NOMO-1 treated with dmso at 0.1 percent for 144 hours (cell line): ENCODE results near the gene PDCD6IP.
"Not testable (repeated sequence)": the region's sequence is repeated elsewhere in the genome, so short reads cannot be mapped to it uniquely, and the experiment has no call there.

Experiments used
- DNase-seq: peaks from one replicate; lab custom pipeline; 2025; ENCODE audit not compliant: unreplicated experiment; lab: John Stamatoyannopoulos, UW

PDCD6IP gene

GRCh38 chr3:33792167-33792892 is 6.1 kb upstream of the PDCD6IP start:
- no peak for DNase-seq

- no peak for DNase-seq
Measured at GRCh38 chr3:33795131-33795530, 3.3 kb upstream of the PDCD6IP start.

GRCh38 chr3:33795856-33796536 is 2.4 kb upstream of the PDCD6IP start:
- no peak for DNase-seq

GRCh38 chr3:33798113-33798417 is 365 bp upstream of the PDCD6IP start:
- no peak for DNase-seq

GRCh38 chr3:33799202-33799551 is 747 bp downstream of the PDCD6IP start:
- DNase-seq, result peak; percentile 54

- no peak for DNase-seq
Measured at GRCh38 chr3:33803252-33803651, 4.8 kb downstream of the PDCD6IP start.

- no peak for DNase-seq
Measured at GRCh38 chr3:33803894-33804526, 5.6 kb downstream of the PDCD6IP start.

GRCh38 chr3:33807191-33807590 is 8.8 kb downstream of the PDCD6IP start:
- no peak for DNase-seq

GRCh38 chr3:33808559-33808958 is 10.1 kb downstream of the PDCD6IP start:
- no peak for DNase-seq

GRCh38 chr3:33810545-33810944 is 12.1 kb downstream of the PDCD6IP start:
- no peak for DNase-seq

GRCh38 chr3:33821989-33822388 is 23.6 kb downstream of the PDCD6IP start:
- DNase-seq, result no peak

GRCh38 chr3:33823821-33824220 is 25.4 kb downstream of the PDCD6IP start:
- no peak for DNase-seq

- DNase-seq, result no peak
Measured at GRCh38 chr3:33825111-33825510, 26.7 kb downstream of the PDCD6IP start.

- no peak for DNase-seq
Measured at GRCh38 chr3:33826206-33826605, 27.8 kb downstream of the PDCD6IP start.

- DNase-seq, result no peak
Measured at GRCh38 chr3:33826688-33827087, 28.3 kb downstream of the PDCD6IP start.

- no peak for DNase-seq
Measured at GRCh38 chr3:33829720-33830119, 31.3 kb downstream of the PDCD6IP start.

GRCh38 chr3:33831053-33831452 is 32.6 kb downstream of the PDCD6IP start:
- no peak for DNase-seq

- DNase-seq, result no peak
Measured at GRCh38 chr3:33833408-33834095, 35.1 kb downstream of the PDCD6IP start.

GRCh38 chr3:33834096-33834453 is 35.6 kb downstream of the PDCD6IP start:
- DNase-seq, result no peak

GRCh38 chr3:33837182-33837581 is 38.8 kb downstream of the PDCD6IP start:
- not testable (repeated sequence) for DNase-seq

GRCh38 chr3:33839283-33839682 is 40.9 kb downstream of the PDCD6IP start:
- no peak for DNase-seq

- DNase-seq, result no peak
Measured at GRCh38 chr3:33840179-33840578, 41.7 kb downstream of the PDCD6IP start.
